Dedifferentiated amniotic fluid mesenchymal stem cell (primary cell): Measurements from ENCODE around the gene CD226.
"Not testable (repeated sequence)": the region's sequence is repeated elsewhere in the genome, so short reads cannot be mapped to it uniquely, and the experiment has no call there.

ENCODE experiments used
- DNase-seq: peaks from one replicate; pipeline ENCODE4 v3.0.0-alpha.2; 2016; ENCODE audit errors: extremely low spot score

CD226 gene

GRCh38 chr18:69872661-69873060 is 75.0 kb downstream of the CD226 start:
- DNase-seq: no peak

DNA sequence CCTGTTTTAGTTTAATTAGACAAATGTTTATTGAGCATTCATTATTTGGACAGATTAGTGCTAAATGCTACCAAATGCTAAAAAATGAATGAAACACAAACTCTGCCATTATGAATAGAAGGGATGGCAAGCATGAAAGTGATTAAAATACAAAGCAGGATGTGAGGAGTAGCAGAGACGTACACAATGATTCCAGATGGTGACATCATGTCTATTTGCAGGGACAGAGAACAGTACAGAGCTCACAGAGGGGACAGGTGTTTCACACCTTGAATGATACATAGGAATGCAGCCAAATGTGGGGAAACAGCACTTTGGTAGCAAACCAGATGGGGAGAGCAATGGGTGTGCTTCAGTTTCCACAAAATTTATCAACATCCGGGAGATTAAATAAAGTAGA is 76.3 kb downstream of the CD226 start:
- no peak for DNase-seq

- DNase-seq: no peak
Observed at GRCh38 chr18:69870736-69871135, 76.9 kb downstream of the CD226 start.

DNA sequence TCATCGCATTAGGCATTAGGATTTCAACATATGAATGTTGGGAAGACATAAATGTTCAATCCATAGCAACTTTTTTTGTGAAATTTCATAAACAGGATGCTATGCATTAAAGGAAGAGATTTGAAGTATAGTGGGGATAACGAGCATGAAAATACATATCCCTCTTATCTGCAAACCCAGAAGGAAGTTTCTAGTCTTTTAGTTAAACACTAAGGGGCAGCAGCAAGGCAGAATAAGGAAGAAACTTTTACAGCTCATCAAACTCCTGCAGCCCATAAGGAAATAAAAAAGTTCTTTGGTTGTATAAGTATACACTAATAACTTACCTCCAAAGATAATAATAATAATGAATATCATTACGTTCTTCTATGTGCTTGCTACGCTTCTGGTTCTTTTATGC is 81.5 kb downstream of the CD226 start:
- DNase-seq: no peak

- DNase-seq: no peak
Observed at GRCh38 chr18:69865776-69866175, 81.9 kb downstream of the CD226 start.

- not testable (repeated sequence) for DNase-seq
Observed at GRCh38 chr18:69864802-69865201, 82.9 kb downstream of the CD226 start.

GRCh38 chr18:69858897-69859296 is 88.8 kb downstream of the CD226 start:
- DNase-seq: no peak

DNA sequence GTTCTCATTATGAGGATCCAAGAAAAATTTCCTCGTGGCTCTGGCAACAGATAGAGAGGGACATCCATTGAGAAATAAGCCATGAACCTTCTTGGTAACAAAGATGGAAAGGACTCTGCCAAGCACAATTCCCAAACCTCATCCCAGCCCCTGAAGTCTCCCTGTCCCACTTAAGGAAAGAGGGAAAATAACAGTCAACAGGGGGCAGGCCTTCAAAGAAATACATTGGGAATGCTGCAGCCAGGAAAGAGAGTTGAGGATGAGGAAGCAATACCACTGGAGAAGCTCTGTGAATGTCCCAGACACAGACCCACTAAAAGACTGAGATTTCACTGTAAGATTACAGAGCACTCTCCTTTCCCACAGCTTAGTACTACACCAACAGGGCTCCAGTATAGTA is 93.2 kb downstream of the CD226 start:
- DNase-seq: no peak

- no peak for DNase-seq
Observed at GRCh38 chr18:69853051-69853450, 94.6 kb downstream of the CD226 start.

DNA sequence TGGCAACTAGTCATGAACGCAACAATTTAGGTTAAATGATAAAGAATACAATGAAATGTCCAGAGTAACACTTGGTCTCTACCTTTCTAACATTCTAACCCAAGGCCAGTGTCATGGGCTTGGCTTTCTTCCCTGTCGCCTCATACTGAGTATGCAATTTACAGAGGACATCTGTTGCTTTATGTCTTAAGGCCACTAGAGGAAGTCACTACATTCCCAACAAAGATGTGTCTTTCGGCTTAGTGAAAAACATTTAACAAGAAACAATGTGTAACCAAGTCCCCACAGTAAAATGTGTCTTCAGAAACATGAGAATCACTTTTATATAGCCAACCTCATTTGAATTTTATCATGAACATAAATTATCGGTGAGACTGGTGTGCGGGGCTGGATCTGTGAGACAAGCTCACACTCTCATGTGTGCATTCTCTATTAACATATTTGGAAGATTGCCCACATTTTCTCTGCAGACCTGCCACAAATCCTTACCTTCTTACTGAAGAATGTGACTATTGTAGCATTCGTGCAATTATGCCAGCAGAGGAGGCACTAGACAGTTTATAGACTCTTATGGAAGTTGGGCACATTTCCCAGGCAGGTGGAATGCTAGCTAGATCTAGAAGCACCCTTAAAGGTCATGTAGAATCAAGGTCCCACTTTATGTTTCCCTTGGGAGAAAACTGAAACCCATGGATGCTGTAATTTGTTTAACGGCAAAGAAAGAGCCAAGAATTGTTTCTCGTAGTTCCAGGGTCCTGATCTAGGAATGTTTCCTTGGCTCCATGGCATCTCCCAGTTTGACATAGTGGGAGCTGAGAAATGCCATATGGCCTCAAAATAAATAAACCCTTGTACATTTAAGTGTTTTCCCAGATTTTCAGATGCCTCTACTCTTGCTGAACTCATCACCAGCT is 101.8 kb downstream of the CD226 start:
- no peak for DNase-seq

DNA sequence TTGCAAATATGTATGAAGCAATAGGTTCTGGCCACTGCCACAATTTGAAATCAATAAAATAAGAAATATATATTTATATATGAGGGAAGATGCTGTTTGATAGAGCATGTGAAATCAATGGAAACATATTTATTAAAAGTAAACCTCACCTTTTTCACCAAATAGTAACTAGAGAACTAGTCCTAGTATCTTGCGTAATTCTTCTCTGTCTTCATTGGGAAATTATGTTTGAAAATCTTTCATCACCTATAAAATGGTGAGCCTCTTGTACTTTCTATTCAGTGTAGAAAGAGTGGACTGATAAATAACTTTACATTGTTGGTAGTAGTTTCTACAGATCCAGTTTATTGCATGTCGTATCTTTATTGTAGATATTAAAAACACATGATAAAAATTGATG is 103.0 kb downstream of the CD226 start:
- no peak for DNase-seq

- no peak for DNase-seq
Observed at GRCh38 chr18:69843015-69843414, 104.7 kb downstream of the CD226 start.

DNA sequence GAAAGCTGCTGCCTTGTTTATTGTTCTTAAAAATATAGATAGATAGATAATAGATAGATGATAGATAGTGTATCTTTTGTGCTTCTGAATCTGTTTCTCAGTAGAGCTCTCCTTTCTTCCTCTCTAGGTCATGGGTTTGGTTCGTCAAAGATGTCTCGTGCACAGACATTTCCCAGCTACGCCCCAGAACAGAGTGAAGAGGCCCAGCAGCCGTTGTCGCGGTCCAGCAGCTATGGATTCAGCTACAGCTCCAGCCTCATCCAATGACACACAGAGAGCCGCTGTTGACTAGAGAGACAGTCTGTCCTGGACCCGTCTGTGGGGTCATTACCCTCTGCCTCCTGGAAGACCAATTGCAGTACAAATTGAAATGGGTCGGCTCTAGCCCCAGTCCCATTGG is 106.6 kb downstream of the CD226 start:
- DNase-seq: no peak

DNA sequence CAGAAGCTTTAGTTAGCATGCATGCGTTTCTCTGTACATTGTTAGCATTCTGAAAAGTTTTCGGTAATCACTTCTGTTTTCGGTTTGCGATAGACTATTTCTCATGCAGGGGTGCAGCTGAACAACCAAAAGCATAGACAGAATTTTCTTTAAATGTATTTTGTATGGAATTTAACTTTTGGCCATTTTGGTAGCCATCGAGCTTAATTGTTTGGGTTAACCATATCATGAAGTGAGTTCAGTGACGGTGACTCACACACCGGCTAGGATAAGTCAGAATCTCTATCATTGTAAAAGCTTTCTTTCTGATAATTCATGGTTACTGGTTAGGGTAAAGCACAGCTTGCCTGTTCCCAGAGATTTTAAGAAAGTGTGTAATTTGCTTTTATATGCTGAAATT is 107.2 kb downstream of the CD226 start:
- peak; percentile 30 for DNase-seq

GRCh38 chr18:69840001-69840400 is 107.7 kb downstream of the CD226 start:
- DNase-seq: no peak

- no peak for DNase-seq
Observed at GRCh38 chr18:69839497-69839896, 108.2 kb downstream of the CD226 start.

DNA sequence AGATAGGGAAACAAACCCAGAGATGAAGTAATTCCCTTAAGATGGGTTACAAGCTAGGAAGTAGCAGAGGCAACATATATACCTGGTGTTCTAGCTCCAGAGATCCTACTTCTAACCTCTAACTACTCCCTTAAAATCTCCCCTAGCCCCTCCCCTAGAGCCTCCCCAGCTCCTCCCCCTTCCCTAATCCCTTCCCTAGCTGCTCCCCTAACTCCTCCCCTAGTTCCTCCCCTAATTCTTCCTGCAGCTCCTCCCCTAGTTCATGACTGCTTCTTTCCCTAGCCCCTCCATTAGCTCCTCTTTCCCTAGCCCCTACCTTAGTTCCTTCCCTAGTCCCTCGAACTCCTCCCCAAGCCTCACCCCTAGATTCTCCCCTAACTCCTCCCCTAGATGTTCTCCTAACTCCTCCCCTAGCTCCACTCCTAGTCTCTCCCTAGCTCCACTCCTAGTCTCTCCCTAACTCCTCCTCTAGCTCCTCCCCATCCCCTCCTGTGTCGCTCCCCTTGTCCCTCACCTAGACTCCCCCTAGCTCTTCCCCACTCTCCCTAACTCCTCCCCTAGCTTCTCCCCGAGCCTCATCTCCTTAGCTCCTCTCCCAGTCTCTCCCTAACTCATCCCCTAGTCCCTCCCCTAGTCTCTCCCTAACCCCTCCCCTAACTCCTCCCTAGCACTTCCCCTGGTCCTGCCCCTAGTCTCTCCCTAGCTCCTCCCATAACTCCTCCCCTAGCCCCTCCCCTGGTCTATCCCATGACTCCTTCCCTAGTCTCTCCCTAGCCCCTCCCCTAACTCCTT is 108.9 kb downstream of the CD226 start:
- no peak for DNase-seq

DNA sequence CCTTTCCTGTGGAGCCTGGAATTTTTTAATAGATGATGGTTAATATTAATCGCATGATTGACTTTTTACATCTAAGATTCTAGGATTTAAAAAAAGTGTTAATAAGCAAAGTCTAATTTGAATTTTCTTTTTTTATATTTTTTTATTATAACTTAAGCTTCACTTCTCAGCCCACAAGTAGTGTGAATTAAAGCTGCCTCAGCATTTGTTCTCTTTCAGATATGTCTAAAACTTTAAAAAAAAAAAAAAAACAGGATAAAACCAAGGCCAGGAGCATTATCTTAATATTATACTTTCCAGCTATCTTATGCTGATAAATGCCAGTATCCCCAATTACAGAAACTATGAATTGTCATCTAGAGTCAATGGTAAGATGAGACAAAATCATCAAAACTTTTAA is 109.7 kb downstream of the CD226 start:
- DNase-seq: no peak

DNA sequence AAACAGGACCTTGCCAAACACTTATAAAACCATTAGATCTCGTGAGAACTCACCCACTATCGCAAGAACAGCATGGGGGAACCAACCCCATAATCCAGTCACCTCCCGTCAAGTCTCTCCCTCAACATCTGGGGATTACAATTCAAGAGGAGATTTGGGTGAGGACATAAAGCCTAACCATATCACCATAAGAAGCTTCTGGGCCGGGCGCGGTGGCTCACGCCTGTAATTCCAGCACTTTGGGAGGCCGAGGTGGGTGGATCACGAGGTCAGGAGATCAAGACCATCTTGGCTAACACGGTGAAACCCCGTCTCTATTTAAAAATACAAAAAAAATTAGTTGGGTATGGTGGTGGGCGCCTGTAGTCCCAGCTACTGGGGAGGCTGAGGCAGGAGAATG is 112.7 kb downstream of the CD226 start:
- not testable (repeated sequence) for DNase-seq

DNA sequence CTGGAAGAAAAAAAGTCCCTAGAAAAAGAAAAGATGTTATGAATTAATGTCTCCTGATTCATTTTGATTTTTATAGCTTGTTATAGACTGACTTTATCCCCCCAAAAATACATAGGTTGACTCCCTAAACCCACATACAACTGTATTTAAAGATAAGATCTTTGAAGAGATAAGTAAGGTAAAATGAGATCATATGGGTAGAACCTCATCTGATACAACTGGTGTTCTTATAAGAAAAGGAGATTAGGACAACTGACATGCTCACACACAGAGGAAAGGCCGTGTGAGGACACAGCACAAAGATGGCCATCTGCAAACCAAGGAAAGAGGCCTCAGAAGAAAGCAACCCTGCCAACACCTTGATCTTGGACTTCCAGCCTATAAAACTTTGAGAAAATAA is 117.5 kb downstream of the CD226 start:
- no peak for DNase-seq

- DNase-seq: no peak
Observed at GRCh38 chr18:69820538-69820937, 127.1 kb downstream of the CD226 start.

DNA sequence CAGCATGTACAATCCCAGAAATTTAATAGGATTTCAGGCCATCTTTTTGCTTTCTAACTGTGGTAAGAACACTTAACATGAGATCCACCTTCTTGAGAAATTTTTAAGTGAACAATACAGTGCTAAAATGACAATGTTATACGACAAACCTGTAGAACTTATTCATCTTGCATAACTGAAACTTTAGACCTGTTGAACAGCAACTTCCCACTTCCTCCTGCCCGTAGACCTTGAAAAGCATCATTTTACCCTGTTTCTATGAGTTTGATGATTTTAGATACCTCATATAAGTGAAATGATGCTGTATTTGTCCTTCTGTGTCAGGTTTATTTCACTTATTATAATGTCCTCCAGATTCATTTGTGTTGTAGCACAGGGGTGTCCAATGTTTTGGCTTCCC is 128.2 kb downstream of the CD226 start:
- DNase-seq: no peak

- DNase-seq: peak; percentile 98
Observed at GRCh38 chr18:69817335-69817940, 130.2 kb downstream of the CD226 start.
